ENCODE results near the gene SLC9A1. TPM values are rescaled to one million over a fixed set of nuclear protein-coding genes. Genes with fewer than 3 reads are reported as not detected.

The SLC9A1 gene
- total and polyA plus RNA-seq, 12 donors: 9.4 to 34.4 (median 20.7) TPM

- Histone ChIP-seq H3K9me3 (no peaks in the 10 kb centered on the region), H3K4me3 (no peak overlapping the region), H3K27me3 (no peaks in the 10 kb centered on the region), H3K36me3 (peaks cover 0 to 60% (median 10%) of the 10 kb centered on the region in 9 donors), H3K4me1 (peaks cover 0 to 27% (median 6%) of the 10 kb centered on the region in 9 donors), H3K27ac (no peak overlapping the region)
- 85 to 91% methylated on average over 7 of the region's 7 CpGs for WGBS, 2 donors
- DNase-seq (no peak), ATAC-seq (no peak)
- intact Hi-C loops (cut with DNase I): loop anchor here in 3 of 10 donors (10.0 kb wide), 2 partner anchors 278 to 288 kb away; partner anchors contain the start of genes GPR3 (in 2 of the 3) and CD164L2 (in 1 of the 3)
- TF ChIP-seq CTCF (IDR thresholded peaks at IDR 0.05): no peak
Measured at GRCh38 chr1:27106561-27107323, 48.2 kb downstream of the SLC9A1 start.

GRCh38 chr1:27105018-27105417 lies 49.9 kb downstream of the SLC9A1 start:
- no peak overlapping the region for H3K4me3 ChIP-seq
- DNase-seq (no peak), ATAC-seq (no peak)
- no peak overlapping the region for H3K27ac ChIP-seq
- H3K36me3 ChIP-seq: peaks cover 0 to 75% (median 10%) of the 10 kb centered on the region in 9 donors
- H3K4me1 ChIP-seq: peaks cover 2 to 17% (median 5%) of the 10 kb centered on the region in 9 donors
- intact Hi-C loops (cut with DNase I): loop anchor here in 3 of 10 donors (10.0 kb wide), 2 partner anchors 280 to 290 kb away; partner anchors contain the start of genes GPR3 (in 2 of the 3) and CD164L2 (in 1 of the 3)
- no peaks in the 10 kb centered on the region for H3K27me3 ChIP-seq
- TF ChIP-seq CTCF (IDR thresholded peaks at IDR 0.05): no peak
- 96 to 100% methylated on average over 2 of the region's 2 CpGs for WGBS, 2 donors
- H3K9me3 ChIP-seq: no peaks in the 10 kb centered on the region

GRCh38 chr1:27103498-27103897 lies 51.4 kb downstream of the SLC9A1 start:
- H3K27me3 ChIP-seq: no peaks in the 10 kb centered on the region
- no peak for TF ChIP-seq CTCF (IDR thresholded peaks at IDR 0.05)
- peaks cover 0 to 63% (median 10%) of the 10 kb centered on the region in 9 donors for H3K36me3 ChIP-seq
- no peaks in the 10 kb centered on the region for H3K9me3 ChIP-seq
- H3K4me3 ChIP-seq: no peak overlapping the region
- WGBS, 2 donors: 62 to 67% methylated on average over 4 of the region's 4 CpGs
- H3K4me1 ChIP-seq: peaks cover 14 to 30% (median 20%) of the 10 kb centered on the region in 9 donors
- H3K27ac ChIP-seq: no peak overlapping the region
- ATAC-seq (no peak), DNase-seq (no peak)
- intact Hi-C loops (cut with DNase I): loop anchor here (2.0 to 10.0 kb wide), 7 partner anchors 54 to 291 kb away; partner anchors contain the start of genes GPR3 (in 2 of the 10), SLC9A1 (in 2 of the 10) and CD164L2 (in 1 of the 10)

- peaks cover 0 to 63% (median 10%) of the 10 kb centered on the region in 9 donors for H3K36me3 ChIP-seq
- peaks cover 14 to 36% (median 27%) of the 10 kb centered on the region in 9 donors for H3K4me1 ChIP-seq
- no peaks in the 10 kb centered on the region for H3K9me3 ChIP-seq
- no peak overlapping the region for H3K27ac ChIP-seq
- H3K27me3 ChIP-seq: no peaks in the 10 kb centered on the region
- intact Hi-C loops (cut with DNase I): loop anchor here (1.0 to 10.0 kb wide), 9 partner anchors 54 to 292 kb away; partner anchors contain the start of genes GPR3 (in 2 of the 10), SLC9A1 (in 2 of the 10) and CD164L2 (in 1 of the 10)
- peak; percentile 31 to 65 (median 50) for ATAC-seq
- peak; percentile 94 to 98 (median 97) for TF ChIP-seq CTCF (IDR thresholded peaks at IDR 0.05)
- WGBS, 2 donors: 41 to 42% methylated on average over 15 of the region's 15 CpGs
- H3K4me3 ChIP-seq: no peak overlapping the region
- peak; percentile 75 to 85 for DNase-seq
Measured at GRCh38 chr1:27102707-27103468, 52.0 kb downstream of the SLC9A1 start.
